Stimulated activated CD8-positive, alpha-beta memory T cell treated with anti-CD3 and anti-CD28 coated beads, Interleukin-12 subunit alpha, Interleukin-12 subunit beta, amount 100 ng/mL, for 4 hours (primary cell): ENCODE measurements around the gene C1QTNF8.

Source experiments
- DNase-seq: peaks from one replicate; pipeline ENCODE4 v3.0.0-alpha.2; 2020; ENCODE audit warnings: low read depth

C1QTNF8 gene

GRCh38 chr16:1108299-1109252 lies 12.5 kb upstream of the C1QTNF8 start:
- no peak for DNase-seq

- no peak for DNase-seq
Measured at GRCh38 chr16:1107731-1108130, 11.7 kb upstream of the C1QTNF8 start.

DNA sequence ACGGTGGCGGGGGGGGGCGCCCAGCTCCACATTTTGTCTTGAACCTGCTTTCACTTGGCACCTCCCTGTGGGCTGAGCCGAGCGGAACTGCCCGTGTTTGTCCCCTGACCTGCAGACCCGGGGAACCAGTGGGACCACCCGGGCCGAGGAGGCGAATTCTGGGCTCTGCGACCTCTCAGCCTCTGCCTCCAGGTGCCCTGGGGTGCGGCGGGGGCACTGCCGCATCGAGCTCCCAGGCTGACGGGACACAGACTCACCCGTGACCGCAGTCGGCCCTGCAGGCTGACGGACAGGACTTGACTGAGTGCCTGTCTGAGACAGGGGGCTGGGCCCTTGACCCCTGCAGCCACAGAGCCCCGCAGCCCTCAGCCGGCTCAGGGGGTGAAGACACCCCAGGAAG lies 11.1 kb upstream of the C1QTNF8 start:
- no peak for DNase-seq

DNA sequence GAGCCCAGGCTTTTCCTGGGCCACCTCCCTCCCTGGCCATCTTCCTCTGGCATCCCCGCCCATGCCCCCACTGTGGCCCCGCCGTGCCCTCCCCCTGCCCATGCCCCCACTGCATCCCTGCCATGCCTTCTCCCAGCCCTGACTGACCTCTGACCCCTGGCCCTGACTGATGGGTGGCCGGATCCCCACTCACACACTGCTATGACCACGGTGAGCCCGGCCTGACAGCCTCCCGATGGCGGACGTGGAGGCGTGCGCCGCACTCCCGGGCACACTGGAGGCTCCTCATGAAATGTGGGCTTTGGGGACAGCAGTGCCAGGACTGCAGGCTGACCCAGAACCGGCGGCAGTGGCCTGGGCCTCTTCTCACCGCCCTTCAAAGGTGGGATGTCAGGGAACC lies 10.6 kb upstream of the C1QTNF8 start:
- DNase-seq = no peak

GRCh38 chr16:1105888-1106620 lies 10.0 kb upstream of the C1QTNF8 start:
- peak; percentile 10 for DNase-seq

DNA sequence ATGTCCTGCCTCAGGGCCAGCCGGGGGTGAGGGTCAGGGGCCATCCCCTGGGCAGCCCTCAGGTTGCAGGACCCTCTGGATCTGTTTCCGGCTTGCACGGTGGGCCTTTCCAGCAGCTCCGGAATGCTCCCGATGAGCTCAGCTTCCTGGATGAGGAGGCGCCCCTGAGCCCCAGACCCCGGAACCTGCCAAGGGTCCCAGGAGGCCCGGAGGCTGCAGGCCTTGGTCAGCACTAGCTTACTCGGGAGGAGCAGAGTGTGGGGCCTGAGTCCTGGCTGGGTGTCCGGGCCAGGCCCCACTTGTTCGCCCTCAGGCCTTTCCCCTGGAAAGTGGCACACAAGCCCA lies 7.6 kb upstream of the C1QTNF8 start:
- DNase-seq = no peak

- DNase-seq = peak; percentile 48
Measured at GRCh38 chr16:1102921-1103635, 7.0 kb upstream of the C1QTNF8 start.

DNA sequence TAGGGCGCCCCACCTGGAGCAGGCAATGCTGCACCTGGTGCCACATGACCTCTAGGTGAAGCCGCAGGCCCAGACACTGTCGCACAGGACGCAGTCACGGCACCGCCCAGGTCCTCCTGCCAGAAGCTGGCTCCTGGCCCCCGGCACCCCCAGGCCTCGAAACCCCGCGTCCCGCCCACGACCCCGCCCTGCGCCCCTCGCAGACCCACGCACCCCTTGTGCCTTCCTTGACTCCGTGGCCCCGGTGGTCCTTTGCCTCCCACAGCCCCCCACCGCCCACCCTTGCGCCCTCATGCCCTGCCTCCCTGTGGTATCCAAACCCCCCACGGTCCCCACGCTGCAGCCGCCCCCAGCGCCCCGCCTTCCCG lies 6.3 kb upstream of the C1QTNF8 start:
- DNase-seq = no peak

DNA sequence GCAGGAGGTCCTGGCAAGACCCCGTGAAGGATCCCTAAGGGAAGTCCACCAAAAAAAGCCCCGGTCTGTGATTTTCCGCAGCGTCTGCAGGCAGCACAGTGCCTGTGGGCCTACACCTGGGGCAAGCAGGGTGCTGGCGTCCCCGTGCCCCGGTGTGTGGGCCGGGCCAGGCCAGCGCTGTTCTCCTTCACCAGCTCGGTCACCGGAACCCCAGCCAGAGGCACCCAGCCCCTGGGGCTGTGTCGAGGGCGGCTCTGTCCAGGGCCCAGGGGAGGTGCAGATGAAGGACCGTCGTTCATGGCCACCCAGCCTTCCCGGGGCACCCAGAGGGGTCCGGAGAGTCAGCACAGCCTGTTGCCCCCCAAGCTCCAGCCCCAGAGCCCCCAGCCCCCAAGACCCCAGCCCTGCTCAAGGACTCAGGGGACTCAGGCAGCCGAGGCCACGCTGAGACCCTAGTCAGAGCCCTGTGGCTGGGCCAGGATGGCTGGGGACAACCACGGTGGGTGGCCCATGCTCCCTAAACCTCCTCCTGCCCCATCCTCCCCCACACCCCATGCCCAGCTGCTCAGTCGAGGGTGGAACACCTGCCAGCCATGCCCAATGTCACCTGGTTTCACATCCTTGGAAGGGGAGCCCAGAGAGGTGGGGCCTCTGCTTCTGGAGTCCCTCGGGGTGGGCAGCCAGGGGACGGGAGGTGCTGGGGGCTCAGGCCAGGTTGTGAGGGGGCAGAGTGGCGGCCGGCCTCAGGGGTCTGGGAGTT lies 5.7 kb upstream of the C1QTNF8 start:
- no peak for DNase-seq

- DNase-seq = no peak
Measured at GRCh38 chr16:1101133-1101532, 5.1 kb upstream of the C1QTNF8 start.

DNA sequence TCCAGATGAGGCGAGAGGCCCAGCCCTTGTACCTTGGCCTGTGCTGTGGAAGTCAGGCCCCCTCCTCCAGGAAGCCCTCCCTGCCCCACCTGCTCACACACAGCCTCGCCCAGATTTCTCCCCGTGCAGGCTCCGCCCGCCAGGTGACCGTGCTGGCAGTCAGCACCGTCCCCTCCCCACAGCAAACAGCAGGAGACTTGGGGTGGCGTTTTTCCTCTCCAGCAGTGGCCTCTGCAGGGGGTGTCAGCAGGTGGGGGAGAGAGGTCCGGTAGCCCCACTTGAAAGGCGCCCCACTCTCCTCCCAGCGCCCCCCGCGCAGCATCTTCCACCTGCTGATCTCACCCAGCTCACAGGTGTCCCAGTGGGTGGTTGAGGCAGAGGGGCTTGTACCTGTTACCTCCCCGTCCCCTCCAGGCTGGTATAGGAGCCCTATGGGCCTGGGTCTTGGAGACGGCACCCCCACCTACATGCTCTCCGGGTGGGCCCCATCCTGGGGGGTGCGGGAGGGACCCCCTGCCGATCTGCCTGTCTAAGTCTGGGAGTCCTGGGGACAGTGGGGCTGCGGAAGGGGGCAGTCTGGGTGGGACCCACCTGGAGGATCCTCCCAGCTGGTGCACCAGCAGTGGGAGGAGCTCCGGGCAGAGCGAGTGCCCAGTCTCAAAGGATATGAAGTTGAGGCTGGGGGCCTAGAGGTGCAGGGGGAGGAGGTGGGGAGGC lies 4.2 kb upstream of the C1QTNF8 start:
- no peak for DNase-seq

DNA sequence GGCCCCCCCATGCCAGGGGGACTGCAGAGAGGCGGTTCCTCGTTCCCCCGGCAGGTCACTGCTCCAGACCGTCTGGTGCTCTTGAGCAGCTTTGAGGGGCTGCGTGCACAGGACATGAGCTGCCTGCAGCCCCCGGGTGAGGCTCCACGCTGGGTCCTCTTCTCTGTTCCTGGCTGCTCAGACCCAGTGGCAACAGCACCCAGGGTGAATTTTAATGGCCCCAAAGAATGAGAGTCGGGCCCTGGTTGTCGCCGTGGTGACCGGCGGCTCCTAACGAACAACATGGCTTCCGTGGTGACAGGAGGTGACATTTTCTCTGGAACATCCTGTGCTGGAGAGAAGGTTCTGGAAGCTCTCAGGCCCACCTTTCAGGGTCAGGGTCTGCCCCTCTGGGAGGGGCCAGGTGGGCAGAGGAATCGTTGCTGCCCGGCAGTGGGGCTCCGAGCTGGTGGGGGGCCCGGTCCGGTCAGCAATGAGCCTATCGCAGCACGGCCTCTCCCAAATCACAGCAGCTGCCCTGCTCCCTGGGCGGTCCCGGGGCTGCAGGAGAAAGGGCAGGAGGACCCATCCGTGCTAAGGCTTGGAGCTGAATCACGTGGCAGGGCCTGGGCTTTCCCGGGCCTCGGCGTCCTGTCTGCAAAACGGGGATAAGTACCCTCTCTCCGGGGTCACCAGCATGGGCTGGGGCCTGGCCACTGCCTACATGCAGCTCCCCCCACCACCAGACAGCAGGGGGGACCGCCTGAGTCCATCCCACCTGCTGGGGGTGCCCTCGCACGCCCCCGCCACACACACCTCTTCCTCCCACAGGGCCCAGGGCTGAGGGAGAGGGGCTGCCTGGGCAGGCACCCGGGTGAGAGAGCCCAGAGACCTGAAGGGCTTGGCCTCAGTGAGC lies 3.4 kb upstream of the C1QTNF8 start:
- DNase-seq = no peak

DNA sequence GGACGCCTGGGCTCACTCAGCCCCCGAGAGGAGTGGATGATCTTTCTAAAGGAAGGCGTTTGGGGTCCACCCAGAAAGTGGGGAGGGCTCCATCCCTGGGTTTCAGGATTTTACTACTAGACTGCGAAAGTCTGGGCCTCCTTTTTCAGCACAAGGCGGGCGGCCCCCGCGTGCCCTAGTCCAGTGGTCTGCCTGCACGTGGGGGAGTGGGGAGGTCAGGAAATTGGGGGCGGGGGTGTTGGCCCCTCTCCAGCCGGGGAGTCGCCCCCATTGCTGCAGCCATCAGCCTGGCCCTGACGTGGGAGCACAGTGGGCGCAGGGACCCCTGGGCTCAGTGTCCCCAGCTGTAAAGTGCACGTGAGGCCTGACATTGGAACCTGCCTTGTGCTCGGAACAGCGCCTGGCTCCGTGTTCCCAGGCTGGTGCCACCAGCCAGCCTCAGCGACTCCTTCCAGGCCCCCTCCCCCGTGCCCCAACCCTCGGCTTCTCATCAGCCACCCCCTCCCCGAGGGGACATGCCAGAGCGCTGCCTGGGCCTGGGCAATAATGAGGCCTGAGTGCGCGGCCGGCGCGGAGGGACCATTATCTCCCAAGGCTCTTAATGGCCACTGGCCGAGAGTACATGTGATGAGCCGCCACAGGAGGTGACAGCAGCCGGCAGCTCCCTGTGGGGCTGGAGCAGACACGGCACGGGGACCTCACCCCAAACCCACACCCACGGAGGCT lies 2.4 kb upstream of the C1QTNF8 start:
- no peak for DNase-seq

GRCh38 chr16:1097800-1098199 lies 1.8 kb upstream of the C1QTNF8 start:
- DNase-seq = no peak

DNA sequence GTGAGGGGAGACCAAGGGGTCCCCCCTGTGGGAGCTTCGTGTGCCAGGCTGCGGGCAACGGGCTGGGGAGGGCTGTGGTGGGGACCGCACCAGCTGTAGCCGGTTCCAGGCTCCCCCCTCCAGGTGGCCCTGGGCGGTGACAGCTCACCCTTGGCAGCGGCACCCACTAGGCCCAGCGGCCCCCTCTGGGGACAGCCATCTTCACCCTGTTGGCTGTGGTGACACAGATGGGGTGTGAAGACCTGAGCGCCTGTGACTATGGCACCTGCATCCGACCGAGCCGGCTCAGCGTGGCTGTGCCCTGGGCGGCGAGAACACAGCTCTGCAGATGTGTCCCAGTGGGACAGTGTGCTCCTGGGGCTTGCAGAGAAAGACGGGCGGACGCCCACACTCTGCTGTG lies 1.1 kb upstream of the C1QTNF8 start:
- no peak for DNase-seq

- no peak for DNase-seq
Measured at GRCh38 chr16:1095450-1096168, 435 bp downstream of the C1QTNF8 start.

DNA sequence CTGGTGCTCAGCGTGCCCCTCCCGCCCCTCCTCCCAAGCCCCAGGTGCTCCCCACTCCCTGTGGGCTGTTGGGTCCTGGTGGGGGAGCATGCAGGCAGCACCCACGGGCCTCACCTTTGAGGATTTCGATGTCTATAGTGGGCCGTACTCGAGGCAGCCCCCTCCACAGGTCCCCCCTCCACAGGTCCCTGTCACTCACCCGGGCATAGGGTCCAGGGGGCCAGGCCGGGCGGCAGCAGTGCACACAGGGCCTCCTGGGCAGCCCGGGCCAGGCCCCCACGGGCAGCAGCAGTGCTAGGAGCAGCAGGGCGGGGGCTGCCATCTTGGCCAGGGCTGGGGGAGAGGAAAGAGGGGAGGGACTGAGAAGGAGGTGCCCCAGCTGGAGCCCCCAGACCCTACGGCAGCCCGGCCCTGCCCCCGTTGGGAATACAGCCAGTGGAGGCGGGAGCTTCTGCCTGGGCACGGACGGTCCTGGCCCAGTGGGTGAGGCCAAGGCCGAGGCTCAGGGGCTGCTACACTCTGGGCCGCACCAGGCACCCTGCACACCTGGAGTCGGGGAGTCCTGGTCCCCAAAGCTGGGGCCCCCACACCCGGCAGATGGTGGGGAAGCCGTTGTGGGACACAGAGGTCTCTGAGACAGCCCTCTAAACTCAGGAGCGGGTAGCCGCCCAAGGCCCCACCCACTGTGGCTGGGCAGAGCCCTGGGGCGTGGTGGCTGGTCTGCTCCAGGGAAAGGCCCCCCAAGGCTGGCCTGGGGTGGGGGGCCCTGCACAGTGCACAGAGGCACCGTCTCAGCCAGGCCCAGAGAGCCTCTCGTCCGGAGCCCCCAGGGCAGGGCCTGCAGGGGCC lies 1.2 kb downstream of the C1QTNF8 start:
- no peak for DNase-seq

DNA sequence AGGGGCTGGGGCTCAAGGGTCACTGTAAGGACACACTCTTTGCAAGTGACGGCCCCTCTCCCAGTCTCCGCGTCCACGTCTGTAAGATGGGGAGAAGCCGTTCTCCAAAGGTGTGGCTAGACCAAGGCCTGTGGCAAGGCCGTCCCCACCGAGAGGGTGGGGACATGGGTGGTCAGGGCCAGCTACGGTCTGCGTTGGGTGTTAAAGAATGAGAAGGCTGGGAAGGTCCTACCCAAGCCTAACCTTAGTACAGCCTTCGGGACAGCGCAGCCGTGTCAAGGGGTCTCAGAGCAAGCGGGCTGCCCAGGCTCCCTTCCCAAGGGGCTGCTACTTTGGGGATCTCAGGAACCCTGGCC lies 1.9 kb downstream of the C1QTNF8 start:
- no peak for DNase-seq
